HEK293 (cell line): ENCODE results near the gene S100A11.
A peak's percentile ranks its signal among the peaks of the same experiment; 100 is the strongest.

Source experiments
- CTCF ChIA-PET: fragments of 350-600 bp; formaldehyde crosslinking; extraction: SDS; loops from one replicate; lab custom pipeline; 2021; ENCODE audit warnings: antibody characterized with exemption; lab: Yijun Ruan, JAX
- POLR2A ChIA-PET: fragments of 300-600 bp; formaldehyde crosslinking; extraction: SDS; loops from one replicate; lab custom pipeline; 2020; ENCODE audit warnings: antibody characterized with exemption, inconsistent platforms; lab: Yijun Ruan, JAX
- H3K27ac ChIP-seq: fragments of 200-500 bp; sonication (Bioruptor generic); 2 replicates; pipeline ENCODE4 v1.5.1; 2014; ENCODE audit warnings: low read depth, low read length, control low read depth, inconsistent platforms; ENCODE audit errors: extremely low read depth
- H3K36me3 ChIP-seq, 2 experiments: fragments of 200-500 bp in 1 of 2; sonication (Bioruptor generic) in 1 of 2; 1 replicate in 1 of 2; 2 replicates in 1 of 2; pipeline ENCODE4 v1.5.1; 2014 to 2017; ENCODE audit warnings: inconsistent platforms in 2 of 2, low read length in 2 of 2; ENCODE audit not compliant: control insufficient read depth in 2 of 2, insufficient read depth in 1 of 2
- H3K4me1 ChIP-seq: fragments of 200-500 bp; sonication (Bioruptor generic); 2 replicates; pipeline ENCODE4 v1.5.1; 2014; ENCODE audit warnings: mild to moderate bottlenecking, low read length, inconsistent platforms; ENCODE audit not compliant: control insufficient read depth, insufficient read depth
- H3K4me3 ChIP-seq: 2 replicates; pipeline ENCODE4 v1.5.1; 2011; ENCODE audit warnings: low read depth, mild to moderate bottlenecking, control low read depth, low read length, moderate library complexity
- H3K9me3 ChIP-seq: fragments of 200-500 bp; sonication (Bioruptor generic); 2 replicates; pipeline ENCODE4 v1.5.1; 2014; ENCODE audit warnings: low read depth, low read length, inconsistent platforms; ENCODE audit not compliant: control insufficient read depth, insufficient read depth
- GLI4 ChIP-seq: fragments of 450-650 bp; formaldehyde crosslinking; IDR thresholded peaks from 2 replicates; pipeline ENCODE4 v1.5.1; 2016; ENCODE audit warnings: missing biosample characterization, missing genetic modification characterization
- GLIS1 ChIP-seq: fragments of 450-650 bp; formaldehyde crosslinking; IDR thresholded peaks from 2 replicates; pipeline ENCODE4 v1.5.1; 2016; ENCODE audit warnings: missing biosample characterization, missing genetic modification characterization
- KLF17 ChIP-seq: fragments of 450-650 bp; formaldehyde crosslinking; IDR thresholded peaks from 2 replicates; pipeline ENCODE4 v1.5.1; 2016; ENCODE audit warnings: missing biosample characterization, missing genetic modification characterization
- KLF9 ChIP-seq: fragments of 450-650 bp; formaldehyde crosslinking; IDR thresholded peaks from 2 replicates; pipeline ENCODE4 v1.5.1; 2016; ENCODE audit warnings: missing biosample characterization, missing genetic modification characterization, low read depth
- MYNN ChIP-seq: fragments of 450-650 bp; formaldehyde crosslinking; IDR thresholded peaks from 2 replicates; pipeline ENCODE4 v1.5.1; 2016; ENCODE audit warnings: missing biosample characterization, missing genetic modification characterization, borderline replicate concordance
- PBX3 ChIP-seq: sonication (generic); formaldehyde crosslinking; IDR thresholded peaks from 2 replicates; pipeline ENCODE4 v1.8.1; 2022; ENCODE audit warnings: mild to moderate bottlenecking, moderate library complexity, missing genetic modification reagents
- PRDM1 ChIP-seq: fragments of 450-650 bp; formaldehyde crosslinking; IDR thresholded peaks from 2 replicates; pipeline ENCODE4; 2016; ENCODE audit warnings: missing biosample characterization, missing genetic modification characterization
- PRDM6 ChIP-seq: fragments of 450-650 bp; formaldehyde crosslinking; IDR thresholded peaks from 2 replicates; pipeline ENCODE4 v1.5.1; 2017; ENCODE audit warnings: missing biosample characterization, missing genetic modification characterization
- REPIN1 ChIP-seq: fragments of 450-650 bp; formaldehyde crosslinking; IDR thresholded peaks from 2 replicates; pipeline ENCODE4 v1.5.1; 2017; ENCODE audit warnings: missing biosample characterization, missing genetic modification characterization, low read depth
- SP2 ChIP-seq: fragments of 450-650 bp; formaldehyde crosslinking; IDR thresholded peaks from 2 replicates; pipeline ENCODE4 v1.5.1; 2016; ENCODE audit warnings: missing biosample characterization, missing genetic modification characterization
- SP7 ChIP-seq: fragments of 450-650 bp; formaldehyde crosslinking; IDR thresholded peaks from 2 replicates; pipeline ENCODE4 v1.5.1; 2016; ENCODE audit warnings: missing biosample characterization, missing genetic modification characterization
- TRIM28 ChIP-seq: IDR thresholded peaks from 2 replicates; pipeline ENCODE4 v1.6.1; 2011; ENCODE audit warnings: low read length, control low read depth, borderline replicate concordance
- ZBTB17 ChIP-seq: fragments of 450-650 bp; formaldehyde crosslinking; IDR thresholded peaks from 2 replicates; pipeline ENCODE4 v1.5.1; 2016; ENCODE audit warnings: missing biosample characterization, missing genetic modification characterization
- ZFHX2 ChIP-seq: fragments of 450-650 bp; formaldehyde crosslinking; conservative IDR thresholded peaks from 2 replicates; pipeline ENCODE4 v1.5.1; 2016; ENCODE audit warnings: missing biosample characterization, missing genetic modification characterization
- ZIC2 ChIP-seq: fragments of 450-650 bp; formaldehyde crosslinking; IDR thresholded peaks from 2 replicates; pipeline ENCODE4 v1.5.1; 2016; ENCODE audit warnings: missing biosample characterization, missing genetic modification characterization
- ZNF112 ChIP-seq: fragments of 450-650 bp; formaldehyde crosslinking; IDR thresholded peaks from 2 replicates; pipeline ENCODE4 v1.5.0; 2017; ENCODE audit warnings: missing biosample characterization, missing genetic modification characterization
- ZNF132 ChIP-seq: fragments of 450-650 bp; formaldehyde crosslinking; IDR thresholded peaks from 2 replicates; pipeline ENCODE4 v1.5.1; 2017; ENCODE audit warnings: missing biosample characterization, missing genetic modification characterization, borderline replicate concordance
- ZNF146 ChIP-seq: fragments of 450-650 bp; formaldehyde crosslinking; IDR thresholded peaks from 2 replicates; pipeline ENCODE4 v1.5.1; 2016; ENCODE audit warnings: missing biosample characterization, missing genetic modification characterization
- ZNF2 ChIP-seq: fragments of 450-650 bp; formaldehyde crosslinking; IDR thresholded peaks from 2 replicates; pipeline ENCODE4 v1.5.1; 2016; ENCODE audit warnings: missing biosample characterization, missing genetic modification characterization
- ZNF223 ChIP-seq: fragments of 450-650 bp; formaldehyde crosslinking; IDR thresholded peaks from 2 replicates; pipeline ENCODE4 v1.5.1; 2016; ENCODE audit warnings: missing biosample characterization, missing genetic modification characterization
- ZNF24 ChIP-seq: fragments of 450-650 bp; formaldehyde crosslinking; IDR thresholded peaks from 2 replicates; pipeline ENCODE4 v1.5.1; 2016; ENCODE audit warnings: missing biosample characterization, missing genetic modification characterization
- ZNF292 ChIP-seq: fragments of 450-650 bp; formaldehyde crosslinking; IDR thresholded peaks from 2 replicates; pipeline ENCODE4 v1.5.1; 2016; ENCODE audit warnings: low read depth, missing biosample characterization, missing genetic modification characterization, borderline replicate concordance
- ZNF311 ChIP-seq: fragments of 450-650 bp; formaldehyde crosslinking; IDR thresholded peaks from 2 replicates; pipeline ENCODE4 v1.5.1; 2017; ENCODE audit warnings: missing biosample characterization, missing genetic modification characterization, borderline replicate concordance
- ZNF341 ChIP-seq: fragments of 450-650 bp; formaldehyde crosslinking; IDR thresholded peaks from 2 replicates; pipeline ENCODE4; 2016; ENCODE audit warnings: low read depth, missing biosample characterization, missing genetic modification characterization
- ZNF354C ChIP-seq: fragments of 450-650 bp; formaldehyde crosslinking; IDR thresholded peaks from 2 replicates; pipeline ENCODE4 v1.5.1; 2016; ENCODE audit warnings: missing biosample characterization, missing genetic modification characterization, low read depth, borderline replicate concordance
- ZNF391 ChIP-seq: fragments of 450-650 bp; formaldehyde crosslinking; IDR thresholded peaks from 2 replicates; pipeline ENCODE4 v1.5.1; 2016; ENCODE audit warnings: low read depth, missing biosample characterization, missing genetic modification characterization, borderline replicate concordance
- ZNF560 ChIP-seq: fragments of 450-650 bp; formaldehyde crosslinking; IDR thresholded peaks from 2 replicates; pipeline ENCODE4 v1.5.1; 2017; ENCODE audit warnings: missing biosample characterization, missing genetic modification characterization, borderline replicate concordance
- ZNF561 ChIP-seq: fragments of 450-650 bp; IDR thresholded peaks from 2 replicates; pipeline ENCODE4 v1.5.1; 2018; ENCODE audit warnings: missing biosample characterization, missing genetic modification characterization, borderline replicate concordance
- ZNF610 ChIP-seq: fragments of 450-650 bp; formaldehyde crosslinking; IDR thresholded peaks from 2 replicates; pipeline ENCODE4 v1.5.1; 2016; ENCODE audit warnings: missing biosample characterization, missing genetic modification characterization, borderline replicate concordance
- ZNF621 ChIP-seq: fragments of 450-650 bp; formaldehyde crosslinking; IDR thresholded peaks from 2 replicates; pipeline ENCODE4 v1.5.1; 2017; ENCODE audit warnings: missing biosample characterization, missing genetic modification characterization
- ZNF623 ChIP-seq: fragments of 450-650 bp; formaldehyde crosslinking; IDR thresholded peaks from 2 replicates; pipeline ENCODE4 v1.5.1; 2016; ENCODE audit warnings: missing biosample characterization, missing genetic modification characterization
- ZNF629 ChIP-seq: fragments of 450-650 bp; formaldehyde crosslinking; IDR thresholded peaks from 2 replicates; pipeline ENCODE4 v1.5.1; 2017; ENCODE audit warnings: missing biosample characterization, missing genetic modification characterization
- ZNF664 ChIP-seq: fragments of 450-650 bp; formaldehyde crosslinking; IDR thresholded peaks from 2 replicates; pipeline ENCODE4 v1.5.1; 2016; ENCODE audit warnings: missing biosample characterization, missing genetic modification characterization
- ZNF677 ChIP-seq: fragments of 450-650 bp; IDR thresholded peaks from 2 replicates; pipeline ENCODE4 v1.5.0; 2018; ENCODE audit warnings: missing biosample characterization, mild to moderate bottlenecking, missing genetic modification characterization, moderate library complexity

Gene S100A11

DNA sequence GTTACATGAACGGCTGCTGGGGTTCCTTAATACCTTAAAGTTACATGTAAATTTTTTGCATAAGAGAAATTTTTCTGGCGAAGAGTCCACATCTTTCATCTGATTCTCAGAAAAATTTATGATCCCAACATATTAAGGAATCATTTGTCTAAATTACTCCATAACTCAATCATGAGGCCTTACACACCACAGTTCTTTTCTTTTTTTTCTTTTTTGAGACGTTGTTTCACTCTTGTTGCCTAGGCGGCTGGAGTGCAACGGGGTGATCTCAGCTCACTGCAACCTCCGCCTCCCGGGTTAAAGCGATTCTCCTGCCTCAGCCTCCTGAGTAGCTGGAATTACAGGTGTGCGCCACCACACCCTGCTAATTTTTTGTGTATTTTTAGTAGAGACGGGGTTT lies 2.1 kb upstream of the S100A11 start:
- ChIA-PET POLR2A (interaction anchor here (1.4 kb wide), 1 partner anchor 9 kb away, joined by 3 read pairs; no protein-coding TSS in a partner anchor), CTCF (interaction anchor here (0.5 to 1.6 kb wide), 4 partner anchors 14 to 483 kb away, joined by 3 read pairs; no protein-coding TSS in a partner anchor)
- TF ChIP-seq ZNF223 (tag by site-specific recombination) (no peak), KLF17 (no peak), TRIM28 (no peak), ZIC2 (tag by site-specific recombination) (no peak), ZNF354C (tag by site-specific recombination) (no peak), ZNF621 (tag by site-specific recombination) (no peak), ZNF664 (no peak), ZNF132 (no peak)
- no peaks in the 10 kb centered on the region; the same call in 1 of the 2 replicates for H3K4me1 ChIP-seq
- no peak overlapping the region for H3K4me3 ChIP-seq
- H3K9me3 ChIP-seq: no peaks in the 10 kb centered on the region
- H3K36me3 ChIP-seq: peaks cover 0 to under 1% of the 10 kb centered on the region in 2 experiments; a peak in 1 of 3 replicates
- no peak overlapping the region for H3K27ac ChIP-seq

GRCh38 chr1:152035539-152036266 lies 1.1 kb downstream of the S100A11 start:
- Histone ChIP-seq H3K4me1 (no peaks in the 10 kb centered on the region; the same call in 1 of the 2 replicates), H3K36me3 (peaks cover 0 to 27% of the 10 kb centered on the region in 2 experiments; a peak in 1 of 3 replicates), H3K4me3 (peak overlapping the region; percentile 70), H3K27ac (peak overlapping the region; percentile 78), H3K9me3 (no peaks in the 10 kb centered on the region)
- ChIA-PET CTCF (interaction anchor here (0.6 to 4.0 kb wide), 10 partner anchors 11 to 200 kb away, joined by 3 to 44 read pairs (median 4); no protein-coding TSS in a partner anchor), POLR2A (interaction anchor here (4.3 kb wide), 1 partner anchor 12 kb away, joined by 68 read pairs; no protein-coding TSS in a partner anchor)
- no peak for TF ChIP-seq SP2
- no peak for TF ChIP-seq GLI4 (tag by site-specific recombination)
- TF ChIP-seq REPIN1 (tag by site-specific recombination): no peak
- TF ChIP-seq MYNN: no peak
- TF ChIP-seq PRDM6 (tag by site-specific recombination): peak; percentile 63
- TF ChIP-seq ZNF146 (tag by site-specific recombination): no peak
- TF ChIP-seq ZNF2 (tag by site-specific recombination): no peak
- TF ChIP-seq PRDM1 (tag by site-specific recombination): peak; percentile 61; the same call in 1 of the 2 replicates
- no peak for TF ChIP-seq ZNF623 (tag by site-specific recombination)
- no peak for TF ChIP-seq ZFHX2
- TF ChIP-seq SP7 (tag by site-specific recombination): no peak
- no peak for TF ChIP-seq ZNF112 (tag by site-specific recombination)
- no peak for TF ChIP-seq ZNF561 (tag by site-specific recombination)
- no peak for TF ChIP-seq ZNF24
- peak; percentile 74; the same call in 1 of the 2 replicates for TF ChIP-seq KLF9
- no peak for TF ChIP-seq PBX3 (CRISPR knock-in tag)
- no peak for TF ChIP-seq ZNF292 (tag by site-specific recombination)
- no peak for TF ChIP-seq ZNF311
- no peak for TF ChIP-seq ZNF341
- no peak for TF ChIP-seq GLIS1 (tag by site-specific recombination)
- TF ChIP-seq ZNF629 (tag by site-specific recombination): no peak
- TF ChIP-seq ZNF560: no peak
- no peak for TF ChIP-seq ZNF391 (tag by site-specific recombination)
- TF ChIP-seq ZNF610 (tag by site-specific recombination): no peak
- TF ChIP-seq ZNF677 (tag by site-specific recombination): no peak
- TF ChIP-seq ZBTB17: no peak
